H9 (cell line): ENCODE measurements around the gene ARIH1. TPM values are rescaled to one million over a fixed set of nuclear protein-coding genes. Genes with fewer than 3 reads are reported as not detected.

Source experiments
- DNase-seq: peaks from one replicate; pipeline ENCODE4 v3.0.0-alpha.2; 2017
- H2AFZ ChIP-seq: one replicate; pipeline ENCODE4 v1.6.1; 2013; ENCODE audit warnings: mild to moderate bottlenecking, low read length, control low read depth, moderate library complexity
- H2AK5ac ChIP-seq: 2 replicates; pipeline ENCODE4 v1.6.1; 2013; ENCODE audit warnings: low read length, control low read depth, mixed read lengths; ENCODE audit not compliant: insufficient read length
- H2BK120ac ChIP-seq: one replicate; pipeline ENCODE4 v1.6.1; 2013; ENCODE audit warnings: low read depth, mild to moderate bottlenecking, low read length, control low read depth, inconsistent platforms; ENCODE audit not compliant: poor library complexity, severe bottlenecking
- H2BK12ac ChIP-seq: 2 replicates; pipeline ENCODE4 v1.6.1; 2013; ENCODE audit warnings: low read length, control low read depth, mixed read lengths, low read depth; ENCODE audit not compliant: insufficient read length
- H2BK15ac ChIP-seq: 2 replicates; pipeline ENCODE4 v1.6.1; 2013; ENCODE audit warnings: low read depth, low read length, control low read depth
- H2BK20ac ChIP-seq: one replicate; pipeline ENCODE4 v1.6.1; 2013; ENCODE audit warnings: low read depth, mild to moderate bottlenecking, low read length, control low read depth, inconsistent platforms; ENCODE audit not compliant: poor library complexity, severe bottlenecking
- H2BK5ac ChIP-seq: 2 replicates; pipeline ENCODE4 v1.6.1; 2013; ENCODE audit warnings: low read length, control low read depth, mixed read lengths; ENCODE audit not compliant: insufficient read length
- H3K14ac ChIP-seq: 2 replicates; pipeline ENCODE4 v1.6.1; 2013; ENCODE audit warnings: low read length, control low read depth; ENCODE audit not compliant: insufficient read depth
- H3K18ac ChIP-seq: 2 replicates; pipeline ENCODE4 v1.6.1; 2013; ENCODE audit warnings: low read depth, mild to moderate bottlenecking, mixed read lengths, low read length, control low read depth; ENCODE audit not compliant: insufficient read length
- H3K23ac ChIP-seq: 2 replicates; pipeline ENCODE4 v1.6.1; 2013; ENCODE audit warnings: low read length, control low read depth, mixed read lengths, low read depth; ENCODE audit not compliant: insufficient read length
- H3K23me2 ChIP-seq: 2 replicates; pipeline ENCODE4 v1.6.1; 2013; ENCODE audit warnings: low read depth, mild to moderate bottlenecking, mixed read lengths, low read length, control low read depth; ENCODE audit not compliant: insufficient read length, poor library complexity, severe bottlenecking
- H3K27ac ChIP-seq: 2 replicates; pipeline ENCODE4 v1.5.1; 2013; ENCODE audit warnings: low read length, control low read depth, mixed read lengths, low read depth; ENCODE audit not compliant: insufficient read length
- H3K27me3 ChIP-seq: 2 replicates; pipeline ENCODE4 v1.6.1; 2013; ENCODE audit warnings: low read length, control low read depth, inconsistent platforms; ENCODE audit not compliant: insufficient read depth
- H3K4ac ChIP-seq: 2 replicates; pipeline ENCODE4 v1.6.1; 2013; ENCODE audit warnings: low read depth, mild to moderate bottlenecking, control low read depth, inconsistent platforms, low read length, moderate library complexity
- H3K4me1 ChIP-seq: 2 replicates; pipeline ENCODE4 v1.6.1; 2013; ENCODE audit warnings: low read length, control low read depth, inconsistent platforms; ENCODE audit not compliant: insufficient read depth
- H3K4me2 ChIP-seq: 2 replicates; pipeline ENCODE4 v1.6.1; 2013; ENCODE audit warnings: low read length, control low read depth, mixed read lengths; ENCODE audit not compliant: insufficient read length, insufficient read depth
- H3K56ac ChIP-seq: 2 replicates; pipeline ENCODE4 v1.6.1; 2013; ENCODE audit warnings: low read depth, mild to moderate bottlenecking, mixed read lengths, low read length, control low read depth; ENCODE audit not compliant: insufficient read length
- H3K79me1 ChIP-seq: 2 replicates; pipeline ENCODE4 v1.6.1; 2013; ENCODE audit warnings: low read depth, mild to moderate bottlenecking, moderate library complexity, low read length, control low read depth, inconsistent platforms; ENCODE audit not compliant: insufficient read depth, poor library complexity, severe bottlenecking
- H3K79me2 ChIP-seq: 2 replicates; pipeline ENCODE4 v1.6.1; 2013; ENCODE audit warnings: low read length, control low read depth, inconsistent platforms; ENCODE audit not compliant: insufficient read depth
- H3K9ac ChIP-seq: 2 replicates; pipeline ENCODE4 v1.6.1; 2013; ENCODE audit warnings: low read length, control low read depth, mixed read lengths; ENCODE audit not compliant: insufficient read length; ENCODE audit errors: extremely low read depth
- H3K9me3 ChIP-seq: one replicate; pipeline ENCODE4 v1.6.1; 2013; ENCODE audit warnings: low read depth, low read length, inconsistent platforms; ENCODE audit not compliant: control insufficient read depth
- H3T11ph ChIP-seq: one replicate; pipeline ENCODE4 v1.6.1; 2013; ENCODE audit warnings: mild to moderate bottlenecking, low read length, control low read depth, inconsistent platforms
- H4K20me1 ChIP-seq: one replicate; pipeline ENCODE4 v1.6.1; 2013; ENCODE audit not compliant: control insufficient read depth, insufficient read length, insufficient read depth
- H4K5ac ChIP-seq: 2 replicates; pipeline ENCODE4 v1.6.1; 2013; ENCODE audit warnings: low read depth, mild to moderate bottlenecking, mixed read lengths, low read length, control low read depth; ENCODE audit not compliant: insufficient read length
- H4K8ac ChIP-seq: replicated peaks from 2 replicates; pipeline ENCODE4 v1.6.1; 2013; ENCODE audit warnings: low read length, control low read depth, mixed read lengths, low read depth; ENCODE audit not compliant: insufficient read length
- H4K91ac ChIP-seq: 2 replicates; pipeline ENCODE4 v1.6.1; 2013; ENCODE audit warnings: low read depth, mild to moderate bottlenecking, moderate library complexity, mixed read lengths, low read length, control low read depth; ENCODE audit not compliant: insufficient read length
- H3K27ac Mint-ChIP-seq, 3 experiments: 2 replicates in 2 of 3; 3 replicates in 1 of 3; pipeline ENCODE4 v1.8.0; 2020 to 2021; ENCODE audit warnings: mixed read lengths in 3 of 3, mild to moderate bottlenecking in 1 of 3, moderate library complexity in 1 of 3
- H3K27me3 Mint-ChIP-seq: 2 replicates; pipeline ENCODE4 v1.8.0; 2021; ENCODE audit warnings: low read depth, mild to moderate bottlenecking, moderate library complexity, mixed read lengths
- H3K36me3 Mint-ChIP-seq, 3 experiments: 2 replicates in 2 of 3; 3 replicates in 1 of 3; pipeline ENCODE4 v1.8.0; 2020 to 2021; ENCODE audit warnings: low read depth in 3 of 3, mixed read lengths in 3 of 3; ENCODE audit not compliant: insufficient read depth in 1 of 3
- H3K4me1 Mint-ChIP-seq, 2 experiments: 2 replicates each; pipeline ENCODE4 v1.8.0; 2020; ENCODE audit warnings: mixed read lengths in 2 of 2
- H3K4me3 Mint-ChIP-seq, 2 experiments: 2 replicates in 1 of 2; 3 replicates in 1 of 2; pipeline ENCODE4 v1.8.0; 2020 to 2021; ENCODE audit warnings: mild to moderate bottlenecking in 2 of 2, mixed read lengths in 2 of 2, moderate library complexity in 1 of 2
- H3K9me3 Mint-ChIP-seq, 2 experiments: 2 replicates in 1 of 2; 3 replicates in 1 of 2; pipeline ENCODE4 v1.8.0; 2020; ENCODE audit warnings: mild to moderate bottlenecking in 2 of 2, mixed read lengths in 2 of 2, moderate library complexity in 1 of 2
- WGBS: extraction: QIAGEN DNeasy Blood & Tissue Kit; methylation state at CpG from one replicate; pipeline ENCODE4 v1.1.7; 2013; ENCODE audit warnings: missing lambda C conversion rate, low lambda C conversion rate, mixed read lengths; ENCODE audit not compliant: insufficient read length; ENCODE audit errors: extremely low coverage; 5-methylcytosine and 5-hydroxymethylcytosine counted together
- total RNA-seq: library from RNA; stranded (reverse); gene quantifications from 2 replicates; pipeline ENCODE4 v1.2.1, GENCODE V29; 2021
- TF ChIP-seq, protein P1 (sequence below): fragments of 200-600 bp; sonication (generic); conservative IDR thresholded peaks from 3 replicates; pipeline ENCODE4 v1.8.0; 2021; ENCODE audit warnings: antibody characterized with exemption, mild to moderate bottlenecking

Gene ARIH1
- total RNA-seq, 1 experiment from 2014 or later = 158 TPM

DNA sequence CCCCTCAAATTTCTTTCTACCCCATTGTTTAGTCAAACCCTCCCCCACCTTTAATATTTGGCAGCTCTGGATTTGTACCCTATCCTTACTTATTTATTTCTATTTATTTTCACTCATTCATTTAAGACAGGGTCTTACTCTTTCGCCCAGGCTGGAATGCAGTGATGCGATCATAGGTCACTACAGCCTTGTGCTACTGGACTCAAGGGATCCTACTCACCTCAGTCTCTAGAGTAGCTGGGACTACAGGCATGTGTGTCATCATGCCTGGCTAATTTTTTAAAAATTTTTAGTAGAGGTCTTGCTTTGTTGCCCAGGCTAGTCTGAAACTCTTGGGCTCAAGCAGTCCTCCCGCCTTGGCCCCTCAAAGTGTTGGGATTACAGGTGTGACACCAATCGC lies 35.4 kb downstream of the ARIH1 start:
- Histone ChIP-seq H3K79me2 (peaks cover 20% of the 10 kb centered on the region; the same call in 1 of the 2 replicates), H2BK5ac (no peak overlapping the region), H3T11ph (no peak overlapping the region), H3K27me3 (no peaks in the 10 kb centered on the region), H4K5ac (no peak overlapping the region), H3K23me2 (no peaks in the 10 kb centered on the region), H2BK12ac (no peak overlapping the region), H3K4me1 (no peaks in the 10 kb centered on the region; the same call in 1 of the 2 replicates), H4K91ac (no peak overlapping the region), H3K14ac (no peak overlapping the region), H2AK5ac (no peak overlapping the region), H3K79me1 (peaks cover 11% of the 10 kb centered on the region), H4K8ac (no peak overlapping the region), H3K23ac (no peak overlapping the region), H3K9me3 (no peaks in the 10 kb centered on the region), H2BK20ac (no peak overlapping the region), H3K18ac (no peak overlapping the region), H2BK120ac (no peak overlapping the region), H2AFZ (no peak overlapping the region), H3K9ac (no peak overlapping the region), H3K56ac (no peak overlapping the region), H3K4me2 (no peak overlapping the region), H3K27ac (no peak overlapping the region), H4K20me1 (no peaks in the 10 kb centered on the region), H3K4ac (no peak overlapping the region), H2BK15ac (no peak overlapping the region)
- peak overlapping the region in 1 of 3 experiments; percentile 61; a peak in 2 of 7 replicates for H3K27ac Mint-ChIP-seq
- peaks cover 2 to 13% (median 4%) of the 10 kb centered on the region in 3 experiments; a peak in 6 of 7 replicates for H3K36me3 Mint-ChIP-seq
- no peak overlapping the region for H3K4me3 Mint-ChIP-seq
- H3K9me3 Mint-ChIP-seq = no peaks in the 10 kb centered on the region
- no CpG with 5 or more reads among the region's 4 CpGs for WGBS
- peaks cover 8 to 11% of the 10 kb centered on the region in 2 experiments; a peak in 1 of 4 replicates for H3K4me1 Mint-ChIP-seq
- H3K27me3 Mint-ChIP-seq = no peaks in the 10 kb centered on the region
- TF ChIP-seq, protein P1, sequence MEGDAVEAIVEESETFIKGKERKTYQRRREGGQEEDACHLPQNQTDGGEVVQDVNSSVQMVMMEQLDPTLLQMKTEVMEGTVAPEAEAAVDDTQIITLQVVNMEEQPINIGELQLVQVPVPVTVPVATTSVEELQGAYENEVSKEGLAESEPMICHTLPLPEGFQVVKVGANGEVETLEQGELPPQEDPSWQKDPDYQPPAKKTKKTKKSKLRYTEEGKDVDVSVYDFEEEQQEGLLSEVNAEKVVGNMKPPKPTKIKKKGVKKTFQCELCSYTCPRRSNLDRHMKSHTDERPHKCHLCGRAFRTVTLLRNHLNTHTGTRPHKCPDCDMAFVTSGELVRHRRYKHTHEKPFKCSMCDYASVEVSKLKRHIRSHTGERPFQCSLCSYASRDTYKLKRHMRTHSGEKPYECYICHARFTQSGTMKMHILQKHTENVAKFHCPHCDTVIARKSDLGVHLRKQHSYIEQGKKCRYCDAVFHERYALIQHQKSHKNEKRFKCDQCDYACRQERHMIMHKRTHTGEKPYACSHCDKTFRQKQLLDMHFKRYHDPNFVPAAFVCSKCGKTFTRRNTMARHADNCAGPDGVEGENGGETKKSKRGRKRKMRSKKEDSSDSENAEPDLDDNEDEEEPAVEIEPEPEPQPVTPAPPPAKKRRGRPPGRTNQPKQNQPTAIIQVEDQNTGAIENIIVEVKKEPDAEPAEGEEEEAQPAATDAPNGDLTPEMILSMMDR = no peak
- no peak for DNase-seq
